Gastrocnemius medialis (tissue), 4 donors: ENCODE results near the gene USP7.

Source experiments
- POLR2A ChIP-seq, 2 donors: fragments of 450-650 bp; IDR thresholded peaks; one replicate each; pipeline ENCODE4 v1.6.1; 2017; ENCODE audit warnings: antibody characterized with exemption in 2 of 2, mild to moderate bottlenecking in 2 of 2, moderate library complexity in 2 of 2
- TF ChIP-seq, protein P1 (sequence below), 5 experiments: fragments of 450-650 bp in 3 of 5; fragments of 200-600 bp in 2 of 5; sonication (generic) in 2 of 5; IDR thresholded peaks in 4 of 5; conservative IDR thresholded peaks in 1 of 5; 1 replicate in 4 of 5; 2 replicates in 1 of 5; pipeline ENCODE4 v1.5.1; 2016 to 2019; ENCODE audit warnings: antibody characterized with exemption in 5 of 5, mild to moderate bottlenecking in 3 of 5, moderate library complexity in 3 of 5

DNA sequence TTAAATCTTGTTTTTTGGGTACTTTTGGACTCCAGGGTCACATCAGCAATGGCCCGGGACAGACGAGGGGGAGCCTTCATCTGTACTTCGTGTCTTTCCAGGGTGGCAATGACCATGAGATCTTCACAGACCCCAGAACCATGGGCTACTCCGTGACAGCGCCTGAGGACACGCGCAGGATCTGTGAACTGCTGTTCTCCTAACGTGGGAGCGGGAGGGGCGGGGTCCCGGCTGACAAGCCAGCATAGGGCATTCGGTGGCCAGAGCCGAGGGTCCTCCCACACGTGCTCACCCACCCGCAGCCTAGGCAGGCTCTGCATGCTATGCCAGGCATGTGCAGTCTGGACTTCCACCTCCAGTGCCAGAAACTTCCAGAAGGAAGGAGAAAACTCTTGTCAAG, 116.1 kb downstream of the USP7 start:
- no peak for TF ChIP-seq POLR2A (IDR thresholded peaks at IDR 0.05)
- TF ChIP-seq, protein P1, sequence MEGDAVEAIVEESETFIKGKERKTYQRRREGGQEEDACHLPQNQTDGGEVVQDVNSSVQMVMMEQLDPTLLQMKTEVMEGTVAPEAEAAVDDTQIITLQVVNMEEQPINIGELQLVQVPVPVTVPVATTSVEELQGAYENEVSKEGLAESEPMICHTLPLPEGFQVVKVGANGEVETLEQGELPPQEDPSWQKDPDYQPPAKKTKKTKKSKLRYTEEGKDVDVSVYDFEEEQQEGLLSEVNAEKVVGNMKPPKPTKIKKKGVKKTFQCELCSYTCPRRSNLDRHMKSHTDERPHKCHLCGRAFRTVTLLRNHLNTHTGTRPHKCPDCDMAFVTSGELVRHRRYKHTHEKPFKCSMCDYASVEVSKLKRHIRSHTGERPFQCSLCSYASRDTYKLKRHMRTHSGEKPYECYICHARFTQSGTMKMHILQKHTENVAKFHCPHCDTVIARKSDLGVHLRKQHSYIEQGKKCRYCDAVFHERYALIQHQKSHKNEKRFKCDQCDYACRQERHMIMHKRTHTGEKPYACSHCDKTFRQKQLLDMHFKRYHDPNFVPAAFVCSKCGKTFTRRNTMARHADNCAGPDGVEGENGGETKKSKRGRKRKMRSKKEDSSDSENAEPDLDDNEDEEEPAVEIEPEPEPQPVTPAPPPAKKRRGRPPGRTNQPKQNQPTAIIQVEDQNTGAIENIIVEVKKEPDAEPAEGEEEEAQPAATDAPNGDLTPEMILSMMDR (IDR thresholded peaks at IDR 0.05 in 4 of 5, conservative IDR thresholded peaks at IDR 0.05 in 1 of 5): no peak
